Hematopoietic multipotent progenitor cell treated with erythropoietin and hydrocortisone succinate and interleukin-3 and kit ligand, for 17 days (in vitro differentiated cells): ENCODE results near the gene SKI.

Experiments used
- DNase-seq: peaks from one replicate; pipeline ENCODE4 v3.0.0-alpha.2; 2015; ENCODE audit warnings: low spot score

SKI gene

DNA sequence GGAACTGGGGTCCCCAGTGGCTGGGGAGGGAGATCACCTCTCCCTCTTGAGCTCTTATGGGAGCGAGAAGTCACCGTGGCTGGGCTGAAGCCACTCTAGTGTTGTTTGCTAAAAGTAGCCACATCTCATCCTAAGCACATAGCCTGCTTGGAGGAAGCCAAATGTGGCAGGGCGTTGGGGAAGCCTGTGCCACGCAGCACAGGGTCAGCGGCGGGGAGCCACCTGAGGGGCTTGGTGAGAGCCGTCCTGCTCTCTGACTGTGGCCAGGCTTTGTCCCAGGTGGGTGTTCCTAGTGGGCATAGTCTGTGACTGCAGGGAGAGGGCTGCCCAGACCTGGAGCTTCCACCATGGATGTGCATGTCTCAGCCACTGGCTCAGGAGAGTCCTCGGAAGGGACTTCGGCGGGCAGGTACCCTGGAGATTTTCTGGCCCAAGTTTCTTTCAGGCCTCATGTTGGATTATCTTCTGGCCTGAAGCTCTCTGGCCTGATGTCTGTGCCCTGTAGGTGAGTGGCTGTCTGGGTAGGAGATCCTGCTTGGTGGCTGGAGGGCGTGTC lies 124.3 kb downstream of the SKI start:
- no peak for DNase-seq

DNA sequence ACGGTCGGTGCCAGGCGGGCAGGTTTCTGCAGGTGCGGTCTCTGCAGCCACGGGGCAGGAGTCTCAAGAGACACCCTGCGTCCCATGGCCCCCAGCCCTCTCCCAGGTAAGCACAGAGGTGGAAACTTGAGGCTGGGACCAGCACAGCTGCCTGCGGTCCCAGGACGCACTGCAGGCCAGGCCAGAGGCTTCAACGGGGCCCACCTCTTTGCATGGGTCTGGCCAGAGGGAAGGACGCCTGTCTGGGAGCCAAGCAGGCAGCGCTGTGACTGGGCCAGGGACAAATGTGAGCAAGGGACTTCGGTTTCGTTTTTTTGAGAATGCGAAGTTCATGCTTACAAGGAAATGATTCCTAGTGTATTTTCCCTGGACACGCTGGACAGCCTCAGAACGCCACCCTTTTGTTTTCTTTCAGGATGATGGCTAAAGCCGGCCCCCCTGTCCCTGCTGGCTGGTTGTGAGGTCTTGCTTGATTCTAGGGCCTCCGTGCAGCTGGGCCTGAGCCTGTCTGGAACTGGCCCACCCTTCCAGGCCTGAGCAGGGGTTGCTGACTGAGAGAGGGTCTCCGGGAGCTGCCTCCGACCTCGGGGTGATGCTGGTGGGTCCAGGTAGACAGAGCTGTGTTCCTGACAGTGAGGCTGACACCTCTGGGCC lies 124.9 kb downstream of the SKI start:
- DNase-seq: no peak

DNA sequence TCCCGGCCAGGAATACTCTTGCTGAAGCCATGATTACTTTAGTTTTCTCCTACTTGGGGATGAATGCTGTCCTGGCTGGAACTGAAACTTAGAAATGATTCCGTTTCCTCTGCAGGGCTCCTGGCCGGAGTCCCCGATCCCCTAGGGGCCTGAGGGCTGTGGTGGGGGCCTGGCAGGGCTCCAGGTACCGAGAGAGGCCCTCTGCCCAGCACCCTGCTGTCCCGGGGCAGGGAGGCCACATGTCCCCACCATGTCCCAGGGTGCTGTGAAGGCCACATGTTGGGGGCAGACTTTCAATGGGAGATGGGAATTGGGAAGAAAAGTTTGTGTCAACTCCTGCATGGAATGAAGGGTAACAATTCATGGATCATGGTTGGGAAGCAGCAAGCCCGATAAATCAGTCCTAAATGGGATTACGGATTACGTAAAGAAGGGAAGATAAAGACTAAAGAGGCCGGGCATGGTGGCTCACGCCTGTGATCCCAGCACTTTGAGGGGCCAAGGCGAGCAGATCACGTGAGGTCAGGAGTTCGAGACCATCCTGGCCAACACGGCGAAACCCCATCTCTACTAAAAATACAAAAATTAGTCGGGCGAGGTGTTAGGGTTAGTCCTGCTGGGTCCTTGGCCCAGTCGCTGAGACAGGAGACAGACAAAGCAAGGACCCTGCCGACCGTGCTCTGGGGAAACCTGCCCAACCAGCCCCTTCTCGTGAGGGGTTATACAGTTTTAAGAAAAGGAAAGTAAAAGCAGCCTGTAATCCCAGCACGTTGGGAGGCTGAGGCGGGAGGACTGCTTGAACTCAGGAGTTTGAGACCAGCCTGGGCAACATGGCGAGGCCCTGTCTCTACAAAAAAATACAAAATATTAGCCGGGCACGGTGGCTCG lies 125.7 kb downstream of the SKI start:
- no peak for DNase-seq

DNA sequence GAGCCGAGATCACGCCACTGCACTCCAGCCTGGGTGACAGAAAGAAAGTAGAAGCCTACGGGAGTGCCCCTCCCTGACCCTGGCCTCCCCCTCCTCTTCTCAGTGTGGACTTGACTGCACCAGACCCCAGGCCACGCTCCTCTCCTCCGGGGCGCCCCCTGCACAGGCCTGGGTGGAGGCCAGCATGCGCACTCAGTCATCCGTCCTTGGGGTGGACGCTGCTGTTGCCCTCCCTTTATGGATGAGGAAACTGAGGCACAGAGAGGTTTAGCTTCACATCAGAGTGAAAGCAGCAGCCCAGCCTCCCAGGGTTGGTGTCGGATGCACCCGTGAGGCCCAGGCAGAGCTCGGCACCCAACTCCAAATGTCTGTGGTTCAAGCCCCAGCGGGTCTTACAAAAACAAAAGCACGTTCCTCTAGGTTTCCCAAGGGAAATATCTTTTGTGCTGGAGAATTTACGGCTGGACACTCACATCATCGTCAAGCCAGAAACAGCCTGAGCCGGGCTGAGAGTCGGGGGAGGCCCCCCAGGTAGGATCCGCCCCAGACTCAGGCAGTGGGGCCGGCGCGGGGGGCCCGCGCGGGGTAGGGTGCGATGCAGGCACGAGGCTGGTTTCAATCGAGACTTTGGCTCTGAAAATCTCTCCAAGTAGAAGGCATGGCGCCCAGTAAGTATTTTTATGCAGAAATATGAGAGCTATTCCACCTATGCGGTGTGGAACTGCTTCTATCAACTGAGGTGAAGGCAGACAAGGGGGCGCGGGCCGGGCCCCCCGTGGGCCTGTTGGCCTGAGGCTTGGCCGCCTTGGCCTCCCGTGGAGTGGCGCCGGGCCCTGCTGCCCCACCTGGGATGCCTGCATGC lies 126.6 kb downstream of the SKI start:
- DNase-seq: no peak

DNA sequence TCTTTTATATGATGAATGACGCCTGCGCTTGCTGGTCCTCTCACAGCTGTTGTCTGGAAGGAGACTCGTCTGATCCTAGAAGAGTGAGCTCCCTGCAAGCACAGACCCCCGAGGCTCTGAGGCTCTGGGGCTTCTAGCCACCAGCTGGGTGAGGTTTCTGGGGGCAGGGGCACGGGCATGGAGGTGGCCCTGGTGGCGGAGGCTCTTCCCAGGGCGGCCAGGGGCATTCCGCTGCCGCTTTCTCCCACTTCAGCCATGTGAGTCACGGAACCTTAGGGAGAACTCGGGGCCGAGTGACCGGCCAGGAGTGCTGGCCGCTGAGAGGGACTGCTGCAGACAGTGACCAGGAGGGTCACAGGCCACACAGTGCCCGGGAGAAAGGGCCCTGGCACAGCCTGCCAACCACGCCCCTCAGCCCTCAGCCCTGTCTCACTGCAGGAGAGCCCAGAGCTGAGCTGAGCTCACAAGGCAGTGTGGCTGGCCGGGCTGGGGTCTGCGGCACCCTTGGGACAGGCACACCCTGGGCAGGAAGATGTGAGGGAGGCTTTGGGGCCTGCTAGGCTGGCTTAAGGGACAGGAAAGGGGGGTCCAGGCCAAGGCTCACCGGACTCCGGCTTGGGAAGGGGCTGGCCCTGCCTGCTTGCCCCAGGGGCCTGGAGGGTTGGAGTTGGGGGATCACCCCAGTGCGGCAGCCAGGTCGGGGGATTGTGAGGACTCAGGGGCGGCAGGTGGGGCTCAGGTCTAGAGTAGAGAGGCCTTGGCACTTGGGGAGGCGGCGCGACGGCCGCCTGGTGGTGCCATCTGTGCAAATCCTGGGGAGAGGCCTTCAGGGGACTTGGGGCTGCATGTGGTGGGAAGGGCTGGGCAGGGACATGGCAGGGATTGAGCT lies 127.5 kb downstream of the SKI start:
- DNase-seq: no peak

DNA sequence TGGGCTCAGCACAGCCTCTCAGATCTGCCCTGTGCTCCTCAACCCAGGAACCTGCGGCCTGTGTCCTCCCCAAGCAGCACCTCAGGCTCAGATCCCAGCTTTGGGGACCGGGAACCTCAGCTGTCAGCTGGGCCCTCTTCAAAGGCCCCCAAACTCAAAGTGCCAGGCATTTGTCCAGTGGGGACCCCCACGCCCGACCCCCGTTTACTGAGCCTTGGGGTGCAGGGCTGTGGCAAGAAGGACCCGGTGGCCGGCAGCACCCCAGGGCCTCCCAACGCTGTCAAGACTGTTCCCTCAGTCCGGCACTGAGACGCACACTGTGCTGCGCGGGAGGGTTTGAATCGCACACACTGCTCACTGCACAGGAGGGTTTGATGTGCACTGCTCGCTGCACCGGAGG lies 128.3 kb downstream of the SKI start:
- DNase-seq: no peak

DNA sequence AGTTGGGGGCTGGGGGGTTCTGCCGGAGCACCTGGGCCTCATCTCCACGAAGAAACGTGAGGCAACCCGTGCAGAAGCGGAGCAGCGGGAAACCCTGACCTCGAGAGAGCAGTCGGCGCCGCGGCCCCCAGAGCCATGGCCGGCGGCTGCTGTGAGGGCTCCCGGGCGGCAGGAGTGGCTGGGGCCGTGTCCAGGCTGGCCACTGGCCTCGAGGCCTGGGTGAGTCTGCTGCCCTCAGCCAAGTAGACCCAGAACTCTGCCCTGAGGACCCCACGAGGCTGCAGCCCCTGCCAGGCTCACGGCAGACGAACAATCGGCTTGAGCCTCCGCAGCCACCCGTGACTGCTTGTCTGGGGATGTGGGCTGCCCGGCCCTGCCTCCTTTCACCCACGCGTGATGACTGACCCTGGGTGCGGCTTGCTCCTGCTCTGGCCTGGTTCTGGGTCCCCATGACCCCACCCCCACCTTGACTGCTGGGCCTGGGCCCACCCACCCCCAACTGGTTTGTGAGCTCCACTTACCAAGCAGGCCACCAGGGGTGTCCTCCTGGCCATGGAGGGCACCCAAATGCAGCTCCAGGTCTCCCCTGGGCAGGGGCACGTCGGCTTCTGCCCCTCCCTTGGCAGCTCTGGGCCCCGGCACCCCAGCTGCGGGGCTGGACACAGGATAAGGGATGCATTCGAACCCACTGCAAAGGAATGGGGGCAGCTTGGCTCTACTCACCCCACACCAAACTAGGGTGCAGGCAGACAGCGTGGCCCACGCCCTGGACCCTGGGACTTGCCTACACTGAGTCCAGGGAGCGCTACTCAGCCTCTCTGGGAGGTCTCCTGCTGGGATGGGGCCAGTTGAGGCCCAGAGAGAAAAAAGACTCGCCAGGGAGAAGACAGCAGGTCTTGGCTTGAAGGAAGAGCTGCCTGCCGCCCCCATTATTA lies 129.1 kb downstream of the SKI start:
- DNase-seq: no peak

DNA sequence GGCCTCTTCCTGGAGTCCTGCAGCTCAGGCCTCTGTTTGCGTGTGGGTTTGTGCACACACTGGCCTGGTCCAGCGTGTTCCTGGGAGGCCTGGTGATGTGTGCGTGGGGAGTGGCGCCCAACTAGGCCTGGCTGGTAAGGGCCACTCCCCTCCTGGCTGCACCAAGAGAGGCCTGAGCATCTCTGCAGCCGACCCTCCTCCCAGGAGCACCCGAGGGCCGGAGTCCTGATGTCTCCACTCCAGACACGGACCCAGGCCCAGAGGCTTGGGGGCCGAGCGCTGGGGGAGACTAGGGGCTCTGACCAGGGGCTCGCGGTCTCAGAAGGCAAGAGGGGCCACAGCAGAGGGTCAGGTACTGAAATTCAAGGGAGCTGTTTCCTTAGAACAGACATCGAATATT lies 130.0 kb downstream of the SKI start:
- no peak for DNase-seq

DNA sequence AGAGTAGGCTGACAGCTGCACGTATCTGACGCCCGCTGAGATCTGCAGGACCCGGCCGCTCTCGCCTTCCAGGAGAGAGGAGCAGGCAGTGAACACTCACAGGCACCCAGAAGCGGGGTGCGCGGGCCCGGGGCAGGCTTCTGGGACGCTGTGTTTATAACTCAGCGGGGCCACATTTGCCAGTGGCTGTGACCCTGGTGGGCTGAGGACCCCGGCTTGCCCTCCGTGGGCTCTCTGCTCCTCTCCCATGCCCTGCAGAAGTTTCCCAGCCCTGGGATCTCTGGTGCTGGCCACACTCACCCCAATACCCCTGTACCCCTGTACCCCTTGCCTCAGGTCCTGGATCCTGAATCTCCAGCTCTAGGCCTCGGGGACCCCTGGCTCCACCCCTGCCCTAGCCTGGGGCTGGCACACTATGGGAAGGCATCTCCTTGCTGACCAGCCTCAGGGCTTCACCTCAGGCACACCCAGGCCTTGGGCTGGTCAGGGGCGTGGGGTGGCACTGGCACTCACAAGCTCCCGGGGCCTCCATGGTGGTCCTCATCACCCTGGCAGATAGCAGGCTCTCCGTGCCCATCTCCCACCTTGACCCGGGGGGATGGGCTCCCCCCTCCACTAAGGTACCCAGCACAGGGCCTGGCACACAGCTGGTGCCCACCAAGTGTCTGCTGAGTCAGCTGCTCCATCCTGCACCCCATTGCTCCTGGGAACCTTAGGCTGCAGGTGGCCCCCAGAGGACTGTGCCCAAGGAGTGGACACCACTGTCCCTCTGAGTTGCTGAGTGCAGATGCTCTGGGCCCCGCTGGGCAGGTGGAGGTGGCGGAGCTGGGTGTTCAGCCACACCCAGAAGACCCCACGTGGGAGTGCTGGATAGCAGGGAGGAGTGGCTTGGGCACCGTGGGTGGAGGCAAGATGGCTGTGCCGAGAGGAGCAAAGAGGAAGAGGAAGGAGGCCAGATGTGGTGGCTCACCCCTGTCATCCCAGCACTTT lies 130.8 kb downstream of the SKI start:
- DNase-seq: no peak
